H1 (cell line): ENCODE measurements around the gene WFIKKN1. TPM values are rescaled to one million over a fixed set of nuclear protein-coding genes. Genes with fewer than 3 reads are reported as not detected.

Experiments
- GABPA ChIP-seq: IDR thresholded peaks from 2 replicates; pipeline ENCODE4 v1.6.1; 2011; ENCODE audit warnings: mild to moderate bottlenecking, low read length, moderate library complexity, borderline replicate concordance; ENCODE audit not compliant: insufficient read depth
- GTF2F1 ChIP-seq: IDR thresholded peaks from 2 replicates; pipeline ENCODE4 v1.6.1; 2012; ENCODE audit warnings: low read depth, low read length, improper control_type of control experiment, borderline replicate concordance
- POLR2A ChIP-seq, 2 experiments: IDR thresholded peaks; 1 replicate in 1 of 2; 2 replicates in 1 of 2; pipeline ENCODE4 v1.6.1; 2011; ENCODE audit warnings: low read depth in 2 of 2, low read length in 2 of 2, mild to moderate bottlenecking in 2 of 2; ENCODE audit errors: control extremely low read depth in 1 of 2
- USF2 ChIP-seq: IDR thresholded peaks from 2 replicates; pipeline ENCODE4 v1.6.1; 2011; ENCODE audit warnings: low read length, improper control_type of control experiment
- YY1 ChIP-seq: IDR thresholded peaks from 2 replicates; pipeline ENCODE4 v1.6.1; 2011; ENCODE audit warnings: low read depth, mild to moderate bottlenecking, low read length
- polyA plus RNA-seq, 7 experiments: library from polyadenylated mRNA; depleted of rRNA in 3 of 7; stranded (reverse) in 5 of 7; unstranded in 2 of 7; fragments of >200 nt in 5 of 7; fragments of 200-250 nt in 2 of 7; gene quantifications; 1 replicate in 5 of 7; 2 replicates in 1 of 7; 4 replicates in 1 of 7; pipeline versions ENCODE4 v1.2.1 to v1.2.3, GENCODE V29; 2011 to 2013; ENCODE audit warnings: missing spikeins in 2 of 7, mixed read lengths in 2 of 7
- total RNA-seq: library from RNA; stranded (reverse); fragmentation: NEBNext Ultra II Directional; extraction: Animal tissue kit (Norgen Biotek cat#: 25700); gene quantifications from 2 replicates; pipeline ENCODE4 v1.2.1, GENCODE V29; 2021

The WFIKKN1 gene
- total and polyA plus RNA-seq, 2 of the 8 experiments (the other 6 are each of a cell fraction or from before 2014, with no cell fraction given) = 11.4 to 15.8 TPM

GRCh38 chr16:630249-630814 is 453 bp upstream of the WFIKKN1 start (continued):
- TF ChIP-seq YY1 (no peak), GABPA (peak; percentile 19), POLR2A (IDR thresholded peaks at IDR 0.05; ENCODE audit: control extremely low read depth in 1 of 2, low read depth in 2 of 2, low read length in 2 of 2) (peak in 1 of 2 experiments; percentile 36; a peak in 1 of 3 replicates), USF2 (peak; percentile 52), GTF2F1 (no peak)
